HG03342 (cell line): ENCODE measurements around the gene TMEM140.

Experiments used
- ATAC-seq: cut with Tn5 transposase; IDR thresholded peaks from one replicate; pipeline ENCODE4 v1.9.1; 2021; ENCODE audit warnings: mild to moderate bottlenecking, moderate library complexity; ENCODE audit not compliant: unreplicated experiment

Gene TMEM140

GRCh38 chr7:135192914-135193536 lies 45.2 kb downstream of the TMEM140 start:
- ATAC-seq = no peak

GRCh38 chr7:135193615-135194081 lies 45.8 kb downstream of the TMEM140 start:
- no peak for ATAC-seq

- ATAC-seq = no peak
Measured at GRCh38 chr7:135194494-135195095, 46.7 kb downstream of the TMEM140 start.

GRCh38 chr7:135195156-135195555 lies 47.3 kb downstream of the TMEM140 start:
- no peak for ATAC-seq

GRCh38 chr7:135195968-135196629 lies 48.2 kb downstream of the TMEM140 start:
- no peak for ATAC-seq

GRCh38 chr7:135197343-135197742 lies 49.5 kb downstream of the TMEM140 start:
- ATAC-seq = no peak

GRCh38 chr7:135197906-135198655 lies 50.2 kb downstream of the TMEM140 start:
- ATAC-seq = no peak

GRCh38 chr7:135199439-135199838 lies 51.6 kb downstream of the TMEM140 start:
- no peak for ATAC-seq

- no peak for ATAC-seq
Measured at GRCh38 chr7:135200821-135201331, 53.0 kb downstream of the TMEM140 start.

- no peak for ATAC-seq
Measured at GRCh38 chr7:135201350-135201749, 53.5 kb downstream of the TMEM140 start.

GRCh38 chr7:135204341-135204749 lies 56.5 kb downstream of the TMEM140 start:
- ATAC-seq = no peak

GRCh38 chr7:135204876-135205275 lies 57.0 kb downstream of the TMEM140 start:
- ATAC-seq = no peak

GRCh38 chr7:135205850-135206249 lies 58.0 kb downstream of the TMEM140 start:
- ATAC-seq = no peak

- ATAC-seq = peak; percentile 25
Measured at GRCh38 chr7:135206941-135207391, 59.1 kb downstream of the TMEM140 start.

- no peak for ATAC-seq
Measured at GRCh38 chr7:135207406-135208101, 59.7 kb downstream of the TMEM140 start.

GRCh38 chr7:135208102-135208793 lies 60.4 kb downstream of the TMEM140 start:
- no peak for ATAC-seq

GRCh38 chr7:135209225-135209834 lies 61.5 kb downstream of the TMEM140 start:
- no peak for ATAC-seq

GRCh38 chr7:135210888-135211178 lies 63.0 kb downstream of the TMEM140 start:
- ATAC-seq = peak; percentile 0

GRCh38 chr7:135211179-135211945 lies 63.5 kb downstream of the TMEM140 start, which contains the start of gene WDR91:
Gene WDR91 (minus strand): TSS chr7:135211526. CDS start chr7:135211502, 24 bp downstream.
- ATAC-seq = peak; percentile 81
